GM12878 (cell line): ENCODE measurements around the gene PRTFDC1.

Source experiments
- CEBPB ChIP-seq, 2 experiments: fragments of 150-350 bp in 1 of 2; IDR thresholded peaks; 2 replicates each; pipeline ENCODE4 v1.6.1; 2012 to 2014; ENCODE audit warnings: low read depth in 2 of 2, low read length in 2 of 2, borderline replicate concordance in 1 of 2, inconsistent platforms in 1 of 2
- EZH2 ChIP-seq: IDR thresholded peaks from 2 replicates; pipeline ENCODE4 v1.6.1; 2012; ENCODE audit warnings: low read depth, mild to moderate bottlenecking, control low read depth, inconsistent platforms, low read length, borderline replicate concordance; ENCODE audit not compliant: control insufficient read depth
- POLR2A ChIP-seq: IDR thresholded peaks from 2 replicates; pipeline ENCODE4 v1.6.1; 2011; ENCODE audit warnings: low read depth, mild to moderate bottlenecking, low read length
- POLR2AphosphoS2 ChIP-seq: IDR thresholded peaks from 2 replicates; pipeline ENCODE4 v1.6.1; 2011; ENCODE audit warnings: low read depth, mild to moderate bottlenecking, low read length, improper control_type of control experiment, moderate library complexity
- RAD21 ChIP-seq: IDR thresholded peaks from 2 replicates; pipeline ENCODE4 v1.6.1; 2011; ENCODE audit warnings: mild to moderate bottlenecking, low read depth, low read length, moderate library complexity; ENCODE audit not compliant: insufficient read depth
- RAD51 ChIP-seq: fragments of 450-650 bp; IDR thresholded peaks from 2 replicates; pipeline ENCODE4 v1.6.1; 2016; ENCODE audit warnings: moderate library complexity, mild to moderate bottlenecking, inconsistent platforms
- SRF ChIP-seq, 2 experiments: IDR thresholded peaks; 2 replicates each; pipeline ENCODE4 v1.6.1; 2011; ENCODE audit warnings: low read depth in 2 of 2, low read length in 2 of 2, mild to moderate bottlenecking in 1 of 2, moderate library complexity in 1 of 2
- STAT3 ChIP-seq: IDR thresholded peaks from 2 replicates; pipeline ENCODE4 v1.6.1; 2011; ENCODE audit warnings: low read depth, low read length, improper control_type of control experiment
- TARDBP ChIP-seq: IDR thresholded peaks from 2 replicates; pipeline ENCODE4 v1.6.1; 2016; ENCODE audit warnings: borderline replicate concordance
- ZBED1 ChIP-seq: IDR thresholded peaks from 2 replicates; pipeline ENCODE4 v1.6.1; 2016; ENCODE audit warnings: borderline replicate concordance
- TF ChIP-seq, protein P1 (sequence below), 3 experiments: IDR thresholded peaks in 2 of 3; conservative IDR thresholded peaks in 1 of 3; 2 replicates each; pipeline ENCODE4 v1.5.1; 2011; ENCODE audit warnings: low read depth in 3 of 3, low read length in 3 of 3, mild to moderate bottlenecking in 3 of 3, control low read depth in 2 of 3, moderate library complexity in 2 of 3, inconsistent platforms in 1 of 3, mixed read lengths in 1 of 3; ENCODE audit not compliant: control insufficient read depth in 2 of 3, insufficient read depth in 1 of 3; ENCODE audit errors: extremely low read depth in 1 of 3
- TF ChIP-seq, protein P2 (sequence below): fragments of 450-650 bp; IDR thresholded peaks from 2 replicates; pipeline ENCODE4 v1.6.1; 2018; ENCODE audit warnings: mild to moderate bottlenecking, low read depth, moderate library complexity; ENCODE audit not compliant: partially characterized antibody

DNA sequence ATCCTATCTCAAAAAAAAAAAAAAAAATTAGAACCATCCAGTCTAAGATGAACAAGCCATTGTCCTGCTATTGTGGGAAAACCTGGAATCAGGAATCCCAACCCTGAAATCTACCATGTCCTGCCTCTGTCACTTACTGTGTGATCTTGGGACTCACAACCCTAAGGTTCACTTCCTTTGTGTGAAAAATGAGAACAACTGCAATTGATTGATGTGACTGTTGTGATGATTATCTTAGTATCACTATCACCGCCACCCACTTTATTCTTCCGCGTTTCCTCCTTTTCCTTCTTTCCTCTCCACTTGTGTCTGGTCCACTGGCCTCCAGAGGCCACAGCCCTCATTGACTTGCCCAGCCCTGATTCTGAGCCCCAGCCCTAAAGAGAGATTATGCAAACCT, 12.6 kb upstream of the PRTFDC1 start:
- TF ChIP-seq TARDBP (no peak), EZH2 (no peak), STAT3 (no peak), ZBED1 (no peak), RAD21 (no peak), POLR2A (no peak), CEBPB (IDR thresholded peaks at IDR 0.05; ENCODE audit: borderline replicate concordance in 1 of 2, low read depth in 2 of 2, low read length in 2 of 2) (no peak), POLR2AphosphoS2 (no peak), RAD51 (no peak), SRF (IDR thresholded peaks at IDR 0.05; ENCODE audit: low read depth in 2 of 2, low read length in 2 of 2) (no peak)
- TF ChIP-seq, protein P1, sequence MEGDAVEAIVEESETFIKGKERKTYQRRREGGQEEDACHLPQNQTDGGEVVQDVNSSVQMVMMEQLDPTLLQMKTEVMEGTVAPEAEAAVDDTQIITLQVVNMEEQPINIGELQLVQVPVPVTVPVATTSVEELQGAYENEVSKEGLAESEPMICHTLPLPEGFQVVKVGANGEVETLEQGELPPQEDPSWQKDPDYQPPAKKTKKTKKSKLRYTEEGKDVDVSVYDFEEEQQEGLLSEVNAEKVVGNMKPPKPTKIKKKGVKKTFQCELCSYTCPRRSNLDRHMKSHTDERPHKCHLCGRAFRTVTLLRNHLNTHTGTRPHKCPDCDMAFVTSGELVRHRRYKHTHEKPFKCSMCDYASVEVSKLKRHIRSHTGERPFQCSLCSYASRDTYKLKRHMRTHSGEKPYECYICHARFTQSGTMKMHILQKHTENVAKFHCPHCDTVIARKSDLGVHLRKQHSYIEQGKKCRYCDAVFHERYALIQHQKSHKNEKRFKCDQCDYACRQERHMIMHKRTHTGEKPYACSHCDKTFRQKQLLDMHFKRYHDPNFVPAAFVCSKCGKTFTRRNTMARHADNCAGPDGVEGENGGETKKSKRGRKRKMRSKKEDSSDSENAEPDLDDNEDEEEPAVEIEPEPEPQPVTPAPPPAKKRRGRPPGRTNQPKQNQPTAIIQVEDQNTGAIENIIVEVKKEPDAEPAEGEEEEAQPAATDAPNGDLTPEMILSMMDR (IDR thresholded peaks at IDR 0.05 in 2 of 3, conservative IDR thresholded peaks at IDR 0.05 in 1 of 3; ENCODE audit: control insufficient read depth in 2 of 3, extremely low read depth in 1 of 3, insufficient read depth in 1 of 3, low read depth in 3 of 3, low read length in 3 of 3): no peak
- TF ChIP-seq, protein P2, sequence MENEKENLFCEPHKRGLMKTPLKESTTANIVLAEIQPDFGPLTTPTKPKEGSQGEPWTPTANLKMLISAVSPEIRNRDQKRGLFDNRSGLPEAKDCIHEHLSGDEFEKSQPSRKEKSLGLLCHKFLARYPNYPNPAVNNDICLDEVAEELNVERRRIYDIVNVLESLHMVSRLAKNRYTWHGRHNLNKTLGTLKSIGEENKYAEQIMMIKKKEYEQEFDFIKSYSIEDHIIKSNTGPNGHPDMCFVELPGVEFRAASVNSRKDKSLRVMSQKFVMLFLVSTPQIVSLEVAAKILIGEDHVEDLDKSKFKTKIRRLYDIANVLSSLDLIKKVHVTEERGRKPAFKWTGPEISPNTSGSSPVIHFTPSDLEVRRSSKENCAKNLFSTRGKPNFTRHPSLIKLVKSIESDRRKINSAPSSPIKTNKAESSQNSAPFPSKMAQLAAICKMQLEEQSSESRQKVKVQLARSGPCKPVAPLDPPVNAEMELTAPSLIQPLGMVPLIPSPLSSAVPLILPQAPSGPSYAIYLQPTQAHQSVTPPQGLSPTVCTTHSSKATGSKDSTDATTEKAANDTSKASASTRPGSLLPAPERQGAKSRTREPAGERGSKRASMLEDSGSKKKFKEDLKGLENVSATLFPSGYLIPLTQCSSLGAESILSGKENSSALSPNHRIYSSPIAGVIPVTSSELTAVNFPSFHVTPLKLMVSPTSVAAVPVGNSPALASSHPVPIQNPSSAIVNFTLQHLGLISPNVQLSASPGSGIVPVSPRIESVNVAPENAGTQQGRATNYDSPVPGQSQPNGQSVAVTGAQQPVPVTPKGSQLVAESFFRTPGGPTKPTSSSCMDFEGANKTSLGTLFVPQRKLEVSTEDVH: no peak
